H9 (cell line): Measurements from ENCODE around the gene WIF1. TPM values are rescaled to one million over a fixed set of nuclear protein-coding genes. Genes with fewer than 3 reads are reported as not detected.

Source experiments
- DNase-seq: peaks from one replicate; pipeline ENCODE4 v3.0.0-alpha.2; 2017
- H2AFZ ChIP-seq: one replicate; pipeline ENCODE4 v1.6.1; 2013; ENCODE audit warnings: mild to moderate bottlenecking, low read length, control low read depth, moderate library complexity
- H2AK5ac ChIP-seq: 2 replicates; pipeline ENCODE4 v1.6.1; 2013; ENCODE audit warnings: low read length, control low read depth, mixed read lengths; ENCODE audit not compliant: insufficient read length
- H2BK120ac ChIP-seq: one replicate; pipeline ENCODE4 v1.6.1; 2013; ENCODE audit warnings: low read depth, mild to moderate bottlenecking, low read length, control low read depth, inconsistent platforms; ENCODE audit not compliant: poor library complexity, severe bottlenecking
- H2BK12ac ChIP-seq: 2 replicates; pipeline ENCODE4 v1.6.1; 2013; ENCODE audit warnings: low read length, control low read depth, mixed read lengths, low read depth; ENCODE audit not compliant: insufficient read length
- H2BK15ac ChIP-seq: 2 replicates; pipeline ENCODE4 v1.6.1; 2013; ENCODE audit warnings: low read depth, low read length, control low read depth
- H2BK20ac ChIP-seq: one replicate; pipeline ENCODE4 v1.6.1; 2013; ENCODE audit warnings: low read depth, mild to moderate bottlenecking, low read length, control low read depth, inconsistent platforms; ENCODE audit not compliant: poor library complexity, severe bottlenecking
- H2BK5ac ChIP-seq: 2 replicates; pipeline ENCODE4 v1.6.1; 2013; ENCODE audit warnings: low read length, control low read depth, mixed read lengths; ENCODE audit not compliant: insufficient read length
- H3K14ac ChIP-seq: 2 replicates; pipeline ENCODE4 v1.6.1; 2013; ENCODE audit warnings: low read length, control low read depth; ENCODE audit not compliant: insufficient read depth
- H3K18ac ChIP-seq: 2 replicates; pipeline ENCODE4 v1.6.1; 2013; ENCODE audit warnings: low read depth, mild to moderate bottlenecking, mixed read lengths, low read length, control low read depth; ENCODE audit not compliant: insufficient read length
- H3K23ac ChIP-seq: 2 replicates; pipeline ENCODE4 v1.6.1; 2013; ENCODE audit warnings: low read length, control low read depth, mixed read lengths, low read depth; ENCODE audit not compliant: insufficient read length
- H3K23me2 ChIP-seq: 2 replicates; pipeline ENCODE4 v1.6.1; 2013; ENCODE audit warnings: low read depth, mild to moderate bottlenecking, mixed read lengths, low read length, control low read depth; ENCODE audit not compliant: insufficient read length, poor library complexity, severe bottlenecking
- H3K27ac ChIP-seq: 2 replicates; pipeline ENCODE4 v1.5.1; 2013; ENCODE audit warnings: low read length, control low read depth, mixed read lengths, low read depth; ENCODE audit not compliant: insufficient read length
- H3K27me3 ChIP-seq: 2 replicates; pipeline ENCODE4 v1.6.1; 2013; ENCODE audit warnings: low read length, control low read depth, inconsistent platforms; ENCODE audit not compliant: insufficient read depth
- H3K4ac ChIP-seq: 2 replicates; pipeline ENCODE4 v1.6.1; 2013; ENCODE audit warnings: low read depth, mild to moderate bottlenecking, control low read depth, inconsistent platforms, low read length, moderate library complexity
- H3K4me1 ChIP-seq: 2 replicates; pipeline ENCODE4 v1.6.1; 2013; ENCODE audit warnings: low read length, control low read depth, inconsistent platforms; ENCODE audit not compliant: insufficient read depth
- H3K4me2 ChIP-seq: 2 replicates; pipeline ENCODE4 v1.6.1; 2013; ENCODE audit warnings: low read length, control low read depth, mixed read lengths; ENCODE audit not compliant: insufficient read length, insufficient read depth
- H3K56ac ChIP-seq: 2 replicates; pipeline ENCODE4 v1.6.1; 2013; ENCODE audit warnings: low read depth, mild to moderate bottlenecking, mixed read lengths, low read length, control low read depth; ENCODE audit not compliant: insufficient read length
- H3K79me1 ChIP-seq: 2 replicates; pipeline ENCODE4 v1.6.1; 2013; ENCODE audit warnings: low read depth, mild to moderate bottlenecking, moderate library complexity, low read length, control low read depth, inconsistent platforms; ENCODE audit not compliant: insufficient read depth, poor library complexity, severe bottlenecking
- H3K79me2 ChIP-seq: 2 replicates; pipeline ENCODE4 v1.6.1; 2013; ENCODE audit warnings: low read length, control low read depth, inconsistent platforms; ENCODE audit not compliant: insufficient read depth
- H3K9ac ChIP-seq: 2 replicates; pipeline ENCODE4 v1.6.1; 2013; ENCODE audit warnings: low read length, control low read depth, mixed read lengths; ENCODE audit not compliant: insufficient read length; ENCODE audit errors: extremely low read depth
- H3K9me3 ChIP-seq: one replicate; pipeline ENCODE4 v1.6.1; 2013; ENCODE audit warnings: low read depth, low read length, inconsistent platforms; ENCODE audit not compliant: control insufficient read depth
- H3T11ph ChIP-seq: one replicate; pipeline ENCODE4 v1.6.1; 2013; ENCODE audit warnings: mild to moderate bottlenecking, low read length, control low read depth, inconsistent platforms
- H4K20me1 ChIP-seq: one replicate; pipeline ENCODE4 v1.6.1; 2013; ENCODE audit not compliant: control insufficient read depth, insufficient read length, insufficient read depth
- H4K5ac ChIP-seq: 2 replicates; pipeline ENCODE4 v1.6.1; 2013; ENCODE audit warnings: low read depth, mild to moderate bottlenecking, mixed read lengths, low read length, control low read depth; ENCODE audit not compliant: insufficient read length
- H4K8ac ChIP-seq: replicated peaks from 2 replicates; pipeline ENCODE4 v1.6.1; 2013; ENCODE audit warnings: low read length, control low read depth, mixed read lengths, low read depth; ENCODE audit not compliant: insufficient read length
- H4K91ac ChIP-seq: 2 replicates; pipeline ENCODE4 v1.6.1; 2013; ENCODE audit warnings: low read depth, mild to moderate bottlenecking, moderate library complexity, mixed read lengths, low read length, control low read depth; ENCODE audit not compliant: insufficient read length
- H3K27ac Mint-ChIP-seq, 3 experiments: 2 replicates in 2 of 3; 3 replicates in 1 of 3; pipeline ENCODE4 v1.8.0; 2020 to 2021; ENCODE audit warnings: mixed read lengths in 3 of 3, mild to moderate bottlenecking in 1 of 3, moderate library complexity in 1 of 3
- H3K27me3 Mint-ChIP-seq: 2 replicates; pipeline ENCODE4 v1.8.0; 2021; ENCODE audit warnings: low read depth, mild to moderate bottlenecking, moderate library complexity, mixed read lengths
- H3K36me3 Mint-ChIP-seq, 3 experiments: 2 replicates in 2 of 3; 3 replicates in 1 of 3; pipeline ENCODE4 v1.8.0; 2020 to 2021; ENCODE audit warnings: low read depth in 3 of 3, mixed read lengths in 3 of 3; ENCODE audit not compliant: insufficient read depth in 1 of 3
- H3K4me1 Mint-ChIP-seq, 2 experiments: 2 replicates each; pipeline ENCODE4 v1.8.0; 2020; ENCODE audit warnings: mixed read lengths in 2 of 2
- H3K4me3 Mint-ChIP-seq, 2 experiments: 2 replicates in 1 of 2; 3 replicates in 1 of 2; pipeline ENCODE4 v1.8.0; 2020 to 2021; ENCODE audit warnings: mild to moderate bottlenecking in 2 of 2, mixed read lengths in 2 of 2, moderate library complexity in 1 of 2
- H3K9me3 Mint-ChIP-seq, 2 experiments: 2 replicates in 1 of 2; 3 replicates in 1 of 2; pipeline ENCODE4 v1.8.0; 2020; ENCODE audit warnings: mild to moderate bottlenecking in 2 of 2, mixed read lengths in 2 of 2, moderate library complexity in 1 of 2
- CTCF ChIP-seq: fragments of 200-600 bp; sonication (generic); conservative IDR thresholded peaks from 3 replicates; pipeline ENCODE4 v1.8.0; 2021; ENCODE audit warnings: antibody characterized with exemption, mild to moderate bottlenecking
- WGBS: extraction: QIAGEN DNeasy Blood & Tissue Kit; methylation state at CpG from one replicate; pipeline ENCODE4 v1.1.7; 2013; ENCODE audit warnings: missing lambda C conversion rate, low lambda C conversion rate, mixed read lengths; ENCODE audit not compliant: insufficient read length; ENCODE audit errors: extremely low coverage; 5-methylcytosine and 5-hydroxymethylcytosine counted together
- total RNA-seq: library from RNA; stranded (reverse); gene quantifications from 2 replicates; pipeline ENCODE4 v1.2.1, GENCODE V29; 2021

WIF1 gene
- total RNA-seq, 1 experiment from 2014 or later, result 0.98 TPM

GRCh38 chr12:65067383-65067782 is 53.7 kb downstream of the WIF1 start:
- no peak overlapping the region for H3K4me3 Mint-ChIP-seq
- no peaks in the 10 kb centered on the region for H3K79me2 ChIP-seq

More at GRCh38 chr12:65067383-65067782, 53.7 kb downstream of the WIF1 start:
- Histone ChIP-seq H3K9ac (no peak overlapping the region), H3K23ac (no peak overlapping the region), H3K79me1 (no peaks in the 10 kb centered on the region), H3K4me2 (no peak overlapping the region), H2AK5ac (no peak overlapping the region), H2BK5ac (no peak overlapping the region), H2BK120ac (no peak overlapping the region), H4K91ac (no peak overlapping the region), H2BK12ac (no peak overlapping the region), H4K8ac (no peak overlapping the region), H3K27ac (no peak overlapping the region), H3K23me2 (no peaks in the 10 kb centered on the region), H4K5ac (no peak overlapping the region), H4K20me1 (no peaks in the 10 kb centered on the region), H3K18ac (no peak overlapping the region), H3K56ac (no peak overlapping the region), H2BK20ac (no peak overlapping the region), H3T11ph (no peak overlapping the region), H3K27me3 (no peaks in the 10 kb centered on the region), H3K9me3 (no peaks in the 10 kb centered on the region), H2AFZ (no peak overlapping the region), H2BK15ac (no peak overlapping the region), H3K14ac (no peak overlapping the region), H3K4ac (no peak overlapping the region), H3K4me1 (no peaks in the 10 kb centered on the region)
- no peak overlapping the region for H3K27ac Mint-ChIP-seq
- no peak for DNase-seq
- H3K27me3 Mint-ChIP-seq, result no peaks in the 10 kb centered on the region
- H3K9me3 Mint-ChIP-seq, result no peaks in the 10 kb centered on the region
- H3K36me3 Mint-ChIP-seq, result no peaks in the 10 kb centered on the region; a peak in 1 of 7 replicates
- no CpG with 5 or more reads among the region's 8 CpGs for WGBS
- H3K4me1 Mint-ChIP-seq, result no peaks in the 10 kb centered on the region
- TF ChIP-seq CTCF, result no peak
